Stimulated activated CD4-positive, alpha-beta T cell treated with anti-CD3 and anti-CD28 coated beads, Interleukin-4, amount 100 ng/mL, for 1 hour (primary cell): Measurements from ENCODE around the gene ARHGAP40.

Experiments
- DNase-seq: peaks from one replicate; pipeline ENCODE4 v3.0.0-alpha.2; 2020

Gene ARHGAP40

GRCh38 chr20:38652995-38653394 lies 51.4 kb downstream of the ARHGAP40 start:
- no peak for DNase-seq

- no peak for DNase-seq
These were observed 55.8 kb downstream of the ARHGAP40 start for GRCh38 chr20:38657390-38657789.

GRCh38 chr20:38658879-38659596 lies 57.4 kb downstream of the ARHGAP40 start:
- peak; percentile 38 for DNase-seq

- no peak for DNase-seq
These were observed 57.9 kb downstream of the ARHGAP40 start for GRCh38 chr20:38659597-38659880.

- no peak for DNase-seq
These were observed 58.8 kb downstream of the ARHGAP40 start for GRCh38 chr20:38660429-38660828.

GRCh38 chr20:38663660-38664059 lies 62.1 kb downstream of the ARHGAP40 start:
- DNase-seq: no peak

GRCh38 chr20:38664284-38664683 lies 62.7 kb downstream of the ARHGAP40 start:
- DNase-seq: no peak

GRCh38 chr20:38665094-38665493 lies 63.5 kb downstream of the ARHGAP40 start:
- DNase-seq: no peak

- no peak for DNase-seq
These were observed 64.1 kb downstream of the ARHGAP40 start for GRCh38 chr20:38665506-38666285.

GRCh38 chr20:38667417-38667956 lies 65.9 kb downstream of the ARHGAP40 start:
- DNase-seq: no peak

GRCh38 chr20:38669688-38670087 lies 68.1 kb downstream of the ARHGAP40 start:
- DNase-seq: no peak

GRCh38 chr20:38670786-38671185 lies 69.2 kb downstream of the ARHGAP40 start:
- no peak for DNase-seq

GRCh38 chr20:38671186-38671585 lies 69.6 kb downstream of the ARHGAP40 start:
- DNase-seq: no peak

- DNase-seq: no peak
These were observed 70.2 kb downstream of the ARHGAP40 start for GRCh38 chr20:38671701-38672292.

- DNase-seq: no peak
These were observed 70.9 kb downstream of the ARHGAP40 start for GRCh38 chr20:38672504-38672903.

GRCh38 chr20:38673261-38673660 lies 71.7 kb downstream of the ARHGAP40 start:
- no peak for DNase-seq

- no peak for DNase-seq
These were observed 72.1 kb downstream of the ARHGAP40 start for GRCh38 chr20:38673725-38674091.

- peak; percentile 62 for DNase-seq
These were observed 72.6 kb downstream of the ARHGAP40 start for GRCh38 chr20:38674092-38674764.

- DNase-seq: no peak
These were observed 73.1 kb downstream of the ARHGAP40 start for GRCh38 chr20:38674765-38675133.

GRCh38 chr20:38676576-38676975 lies 75.0 kb downstream of the ARHGAP40 start:
- DNase-seq: no peak

GRCh38 chr20:38680500-38681306 lies 79.1 kb downstream of the ARHGAP40 start:
- DNase-seq: peak; percentile 8

- DNase-seq: no peak
These were observed 83.7 kb downstream of the ARHGAP40 start for GRCh38 chr20:38685271-38685670.
